ENCODE results near the gene C3.
"Not testable (repeated sequence)": the region's sequence is repeated elsewhere in the genome, so short reads cannot be mapped to it uniquely, and the experiment has no call there.

Gene C3

DNA sequence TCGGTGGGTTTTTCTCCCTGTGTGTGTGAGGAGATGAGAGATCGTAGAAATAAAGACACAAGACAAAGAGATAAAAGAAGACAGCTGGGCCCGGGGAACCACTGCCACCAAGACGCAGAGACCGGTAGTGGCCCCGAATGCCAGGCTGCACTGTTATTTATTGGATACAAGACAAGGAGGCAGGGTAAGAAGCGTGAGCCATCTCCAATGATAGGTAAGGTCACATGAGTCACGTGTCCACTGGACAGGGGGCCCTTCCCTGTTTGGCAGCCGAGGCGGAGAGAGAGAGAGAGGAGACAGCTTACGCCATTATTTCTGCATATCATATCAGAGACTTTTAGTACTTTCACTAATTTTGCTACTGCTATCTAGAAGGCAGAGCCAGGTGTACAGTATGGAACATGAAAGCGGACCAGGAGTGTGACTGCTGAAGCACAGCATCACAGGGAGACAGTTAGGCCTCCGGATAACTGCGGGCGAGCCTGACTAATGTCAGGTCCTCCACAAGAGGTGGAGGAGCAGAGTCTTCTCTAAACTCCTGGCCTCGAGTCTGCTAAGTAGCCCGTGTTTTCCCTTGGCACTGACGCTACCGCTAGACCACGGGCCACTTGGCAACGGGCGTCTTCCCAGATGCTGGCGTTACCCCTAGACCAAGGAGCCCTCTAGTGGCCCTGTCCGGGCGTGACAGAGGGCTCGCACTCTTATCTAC, 87.5 kb downstream of the C3 start:
- TF ChIP-seq, protein P1, sequence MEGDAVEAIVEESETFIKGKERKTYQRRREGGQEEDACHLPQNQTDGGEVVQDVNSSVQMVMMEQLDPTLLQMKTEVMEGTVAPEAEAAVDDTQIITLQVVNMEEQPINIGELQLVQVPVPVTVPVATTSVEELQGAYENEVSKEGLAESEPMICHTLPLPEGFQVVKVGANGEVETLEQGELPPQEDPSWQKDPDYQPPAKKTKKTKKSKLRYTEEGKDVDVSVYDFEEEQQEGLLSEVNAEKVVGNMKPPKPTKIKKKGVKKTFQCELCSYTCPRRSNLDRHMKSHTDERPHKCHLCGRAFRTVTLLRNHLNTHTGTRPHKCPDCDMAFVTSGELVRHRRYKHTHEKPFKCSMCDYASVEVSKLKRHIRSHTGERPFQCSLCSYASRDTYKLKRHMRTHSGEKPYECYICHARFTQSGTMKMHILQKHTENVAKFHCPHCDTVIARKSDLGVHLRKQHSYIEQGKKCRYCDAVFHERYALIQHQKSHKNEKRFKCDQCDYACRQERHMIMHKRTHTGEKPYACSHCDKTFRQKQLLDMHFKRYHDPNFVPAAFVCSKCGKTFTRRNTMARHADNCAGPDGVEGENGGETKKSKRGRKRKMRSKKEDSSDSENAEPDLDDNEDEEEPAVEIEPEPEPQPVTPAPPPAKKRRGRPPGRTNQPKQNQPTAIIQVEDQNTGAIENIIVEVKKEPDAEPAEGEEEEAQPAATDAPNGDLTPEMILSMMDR (IDR thresholded peaks at IDR 0.05; ENCODE audit: insufficient read depth, low read depth, low read length, missing control alignments), result peak; percentile 78
- H3K4me3 ChIP-seq (ENCODE audit: low read depth, low read length), result not testable (repeated sequence)
- peak; percentile 88 for DNase-seq (ENCODE audit: low read depth)

- no peak overlapping the region for H3K4me3 ChIP-seq (ENCODE audit: low read depth, low read length)
- peak; percentile 94 for DNase-seq (ENCODE audit: low read depth)
Measured at GRCh38 chr19:6632002-6632621, 88.3 kb downstream of the C3 start.

More at GRCh38 chr19:6632002-6632621, 88.3 kb downstream of the C3 start:
- TF ChIP-seq, protein P1 (IDR thresholded peaks at IDR 0.05; ENCODE audit: insufficient read depth, low read depth, low read length, missing control alignments), result peak; percentile 77

All from GM12865 (cell line).